ENCODE measurements around the gene RIMBP2. TPM values are rescaled to one million over a fixed set of nuclear protein-coding genes. Genes with fewer than 3 reads are reported as not detected.

RIMBP2 gene
- total RNA-seq, 1 experiment from 2014 or later: 0.95 TPM

GRCh38 chr12:130499474-130499873, 216.6 kb downstream of the RIMBP2 start:
- intact Hi-C loops (cut with micrococcal nuclease; ENCODE audit: unreplicated experiment): no loop called here
- H3K4me1 ChIP-seq (ENCODE audit: insufficient read depth, low read length, poor library complexity, severe bottlenecking): no peaks in the 10 kb centered on the region
- BruUV-seq (replicated peaks): no TSS peak
- no peak overlapping the region for H3K27ac ChIP-seq (ENCODE audit: low read depth, low read length, poor library complexity, severe bottlenecking)
- no peaks in the 10 kb centered on the region for H3K9me3 ChIP-seq (ENCODE audit: low read depth, low read length, poor library complexity, severe bottlenecking)
- POLR2A ChIA-PET (ENCODE audit: low non-redundant PET): no interaction called here
- H3K27me3 ChIP-seq (replicated peaks; ENCODE audit: insufficient read depth, low read depth, low read length, poor library complexity): peaks cover 12% of the 10 kb centered on the region
- no peak overlapping the region for H3K4me3 ChIP-seq (ENCODE audit: low read depth, low read length, poor library complexity, severe bottlenecking)
- TF ChIP-seq, protein P1, sequence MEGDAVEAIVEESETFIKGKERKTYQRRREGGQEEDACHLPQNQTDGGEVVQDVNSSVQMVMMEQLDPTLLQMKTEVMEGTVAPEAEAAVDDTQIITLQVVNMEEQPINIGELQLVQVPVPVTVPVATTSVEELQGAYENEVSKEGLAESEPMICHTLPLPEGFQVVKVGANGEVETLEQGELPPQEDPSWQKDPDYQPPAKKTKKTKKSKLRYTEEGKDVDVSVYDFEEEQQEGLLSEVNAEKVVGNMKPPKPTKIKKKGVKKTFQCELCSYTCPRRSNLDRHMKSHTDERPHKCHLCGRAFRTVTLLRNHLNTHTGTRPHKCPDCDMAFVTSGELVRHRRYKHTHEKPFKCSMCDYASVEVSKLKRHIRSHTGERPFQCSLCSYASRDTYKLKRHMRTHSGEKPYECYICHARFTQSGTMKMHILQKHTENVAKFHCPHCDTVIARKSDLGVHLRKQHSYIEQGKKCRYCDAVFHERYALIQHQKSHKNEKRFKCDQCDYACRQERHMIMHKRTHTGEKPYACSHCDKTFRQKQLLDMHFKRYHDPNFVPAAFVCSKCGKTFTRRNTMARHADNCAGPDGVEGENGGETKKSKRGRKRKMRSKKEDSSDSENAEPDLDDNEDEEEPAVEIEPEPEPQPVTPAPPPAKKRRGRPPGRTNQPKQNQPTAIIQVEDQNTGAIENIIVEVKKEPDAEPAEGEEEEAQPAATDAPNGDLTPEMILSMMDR (conservative IDR thresholded peaks at IDR 0.05; ENCODE audit: low read depth, low read length): no peak
- no peak for TF ChIP-seq EZH2 (IDR thresholded peaks at IDR 0.05; ENCODE audit: borderline replicate concordance, low read depth, low read length, poor library complexity, severe bottlenecking)
- CTCF ChIA-PET: no interaction called here
- no peaks in the 10 kb centered on the region for H3K36me3 ChIP-seq (ENCODE audit: insufficient read depth, low read length, poor library complexity, severe bottlenecking)
- no peak for DNase-seq (ENCODE audit: low spot score)

- DNase-seq (ENCODE audit: low spot score): no peak
- CTCF ChIA-PET: no interaction called here
- Histone ChIP-seq H3K36me3 (ENCODE audit: insufficient read depth, low read length, poor library complexity, severe bottlenecking) (no peaks in the 10 kb centered on the region), H3K4me1 (ENCODE audit: insufficient read depth, low read length, poor library complexity, severe bottlenecking) (no peaks in the 10 kb centered on the region), H3K27ac (ENCODE audit: low read depth, low read length, poor library complexity, severe bottlenecking) (no peak overlapping the region), H3K9me3 (ENCODE audit: low read depth, low read length, poor library complexity, severe bottlenecking) (no peaks in the 10 kb centered on the region), H3K4me3 (ENCODE audit: low read depth, low read length, poor library complexity, severe bottlenecking) (no peak overlapping the region), H3K27me3 (replicated peaks; ENCODE audit: insufficient read depth, low read depth, low read length, poor library complexity) (peaks cover 15% of the 10 kb centered on the region)
- no TSS peak for BruUV-seq (replicated peaks)
- TF ChIP-seq EZH2 (IDR thresholded peaks at IDR 0.05; ENCODE audit: borderline replicate concordance, low read depth, low read length, poor library complexity, severe bottlenecking): no peak
- TF ChIP-seq, protein P1 (conservative IDR thresholded peaks at IDR 0.05; ENCODE audit: low read depth, low read length): no peak
- intact Hi-C loops (cut with micrococcal nuclease; ENCODE audit: unreplicated experiment): no loop called here
- POLR2A ChIA-PET (ENCODE audit: low non-redundant PET): no interaction called here
Measured at GRCh38 chr12:130498589-130499385, 217.3 kb downstream of the RIMBP2 start.

DNA sequence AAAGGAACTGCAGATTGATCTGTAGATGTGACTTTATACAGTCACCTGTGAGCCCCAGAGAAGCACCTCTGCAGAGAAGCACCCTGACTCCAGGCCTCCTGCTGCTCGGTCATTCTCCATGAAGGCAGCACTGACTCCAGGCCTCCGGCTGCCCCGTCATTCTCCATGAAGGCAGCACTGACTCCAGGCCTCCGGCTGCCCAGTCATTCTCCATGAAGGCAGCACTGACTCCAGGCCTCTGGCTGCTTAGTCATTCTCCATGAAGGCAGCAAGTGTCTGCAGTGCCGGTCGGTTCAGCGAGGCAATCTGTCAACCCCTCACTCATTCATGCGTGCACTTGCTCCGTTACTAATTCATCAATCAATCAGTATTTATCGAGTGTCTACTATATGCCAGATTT, 218.1 kb downstream of the RIMBP2 start:
- intact Hi-C loops (cut with micrococcal nuclease; ENCODE audit: unreplicated experiment): no loop called here
- Histone ChIP-seq H3K27me3 (replicated peaks; ENCODE audit: insufficient read depth, low read depth, low read length, poor library complexity) (peaks cover 22% of the 10 kb centered on the region), H3K9me3 (ENCODE audit: low read depth, low read length, poor library complexity, severe bottlenecking) (no peaks in the 10 kb centered on the region), H3K4me1 (ENCODE audit: insufficient read depth, low read length, poor library complexity, severe bottlenecking) (no peaks in the 10 kb centered on the region), H3K36me3 (ENCODE audit: insufficient read depth, low read length, poor library complexity, severe bottlenecking) (no peaks in the 10 kb centered on the region), H3K27ac (ENCODE audit: low read depth, low read length, poor library complexity, severe bottlenecking) (no peak overlapping the region), H3K4me3 (ENCODE audit: low read depth, low read length, poor library complexity, severe bottlenecking) (no peak overlapping the region)
- POLR2A ChIA-PET (ENCODE audit: low non-redundant PET): no interaction called here
- TF ChIP-seq, protein P1 (conservative IDR thresholded peaks at IDR 0.05; ENCODE audit: low read depth, low read length): no peak
- TF ChIP-seq EZH2 (IDR thresholded peaks at IDR 0.05; ENCODE audit: borderline replicate concordance, low read depth, low read length, poor library complexity, severe bottlenecking): no peak
- no TSS peak for BruUV-seq (replicated peaks)
- CTCF ChIA-PET: no interaction called here
- no peak for DNase-seq (ENCODE audit: low spot score)
